Rectal smooth muscle tissue (tissue), 1 donor: ENCODE data around the gene BBS5.
"Not testable (repeated sequence)": the region's sequence is repeated elsewhere in the genome, so short reads cannot be mapped to it uniquely, and the experiment has no call there.

Source experiments
- H3K27ac ChIP-seq: one replicate; pipeline ENCODE4 v1.7.0; 2013; ENCODE audit warnings: low read depth, low read length, inconsistent platforms
- H3K27me3 ChIP-seq: one replicate; pipeline ENCODE4 v1.7.0; 2013; ENCODE audit warnings: low read length; ENCODE audit not compliant: control insufficient read depth, insufficient read depth
- H3K36me3 ChIP-seq: one replicate; pipeline ENCODE4 v1.7.0; 2013; ENCODE audit warnings: low read length; ENCODE audit not compliant: control insufficient read depth, insufficient read depth
- H3K4me1 ChIP-seq: one replicate; pipeline ENCODE4 v1.7.0; 2013; ENCODE audit warnings: low read length; ENCODE audit not compliant: control insufficient read depth, insufficient read depth
- H3K4me3 ChIP-seq: one replicate; pipeline ENCODE4 v1.7.0; 2013; ENCODE audit warnings: low read length
- H3K9ac ChIP-seq: one replicate; pipeline ENCODE4 v1.7.0; 2013; ENCODE audit warnings: low read length

Gene BBS5

GRCh38 chr2:169520896-169521295 is 41.6 kb downstream of the BBS5 start:
- H3K36me3 ChIP-seq: no peaks in the 10 kb centered on the region
- H3K4me3 ChIP-seq: no peak overlapping the region
- no peak overlapping the region for H3K9ac ChIP-seq
- H3K27me3 ChIP-seq: no peaks in the 10 kb centered on the region
- no peak overlapping the region for H3K27ac ChIP-seq
- no peaks in the 10 kb centered on the region for H3K4me1 ChIP-seq

GRCh38 chr2:169523681-169524080 is 44.4 kb downstream of the BBS5 start:
- Histone ChIP-seq H3K27me3 (no peaks in the 10 kb centered on the region), H3K4me3 (no peak overlapping the region), H3K27ac (no peak overlapping the region), H3K36me3 (no peaks in the 10 kb centered on the region), H3K4me1 (no peaks in the 10 kb centered on the region), H3K9ac (no peak overlapping the region)

- Histone ChIP-seq H3K27ac (no peak overlapping the region), H3K9ac (no peak overlapping the region), H3K4me1 (no peaks in the 10 kb centered on the region), H3K27me3 (no peaks in the 10 kb centered on the region), H3K4me3 (no peak overlapping the region), H3K36me3 (no peaks in the 10 kb centered on the region)
Observed at GRCh38 chr2:169525434-169525833, 46.1 kb downstream of the BBS5 start.

GRCh38 chr2:169526451-169526850 is 47.2 kb downstream of the BBS5 start:
- Histone ChIP-seq H3K27me3 (no peaks in the 10 kb centered on the region), H3K36me3 (no peaks in the 10 kb centered on the region), H3K9ac (no peak overlapping the region), H3K4me1 (no peaks in the 10 kb centered on the region), H3K27ac (no peak overlapping the region), H3K4me3 (no peak overlapping the region)

- H3K27me3 ChIP-seq: no peaks in the 10 kb centered on the region
- no peak overlapping the region for H3K4me3 ChIP-seq
- H3K27ac ChIP-seq: no peak overlapping the region
- H3K36me3 ChIP-seq: no peaks in the 10 kb centered on the region
- no peak overlapping the region for H3K9ac ChIP-seq
- no peaks in the 10 kb centered on the region for H3K4me1 ChIP-seq
Observed at GRCh38 chr2:169528271-169528701, 49.0 kb downstream of the BBS5 start.

GRCh38 chr2:169539460-169539859 is 60.2 kb downstream of the BBS5 start:
- H3K36me3 ChIP-seq, H3K4me3 ChIP-seq: not testable (repeated sequence)

GRCh38 chr2:169540146-169540545 is 60.9 kb downstream of the BBS5 start:
- Histone ChIP-seq H3K9ac (no peak overlapping the region), H3K27ac (no peak overlapping the region), H3K4me1 (no peaks in the 10 kb centered on the region), H3K36me3 (peaks cover 2% of the 10 kb centered on the region), H3K27me3 (no peaks in the 10 kb centered on the region), H3K4me3 (no peak overlapping the region)

More at GRCh38 chr2:169539460-169539859, 60.2 kb downstream of the BBS5 start:
- H3K4me1 ChIP-seq, H3K27me3 ChIP-seq, H3K27ac ChIP-seq, H3K9ac ChIP-seq: not testable (repeated sequence)

- Histone ChIP-seq H3K27me3 (no peaks in the 10 kb centered on the region), H3K27ac (no peak overlapping the region), H3K4me3 (no peak overlapping the region), H3K36me3 (peaks cover 2% of the 10 kb centered on the region), H3K9ac (no peak overlapping the region), H3K4me1 (no peaks in the 10 kb centered on the region)
Observed at GRCh38 chr2:169542433-169542832, 63.1 kb downstream of the BBS5 start.

GRCh38 chr2:169546756-169547155 is 67.5 kb downstream of the BBS5 start:
- H3K9ac ChIP-seq: no peak overlapping the region
- no peak overlapping the region for H3K4me3 ChIP-seq
- no peaks in the 10 kb centered on the region for H3K27me3 ChIP-seq
- peaks cover 4% of the 10 kb centered on the region for H3K36me3 ChIP-seq
- H3K4me1 ChIP-seq: no peaks in the 10 kb centered on the region
- no peak overlapping the region for H3K27ac ChIP-seq
